ENCODE measurements around the gene FARS2.

DNA sequence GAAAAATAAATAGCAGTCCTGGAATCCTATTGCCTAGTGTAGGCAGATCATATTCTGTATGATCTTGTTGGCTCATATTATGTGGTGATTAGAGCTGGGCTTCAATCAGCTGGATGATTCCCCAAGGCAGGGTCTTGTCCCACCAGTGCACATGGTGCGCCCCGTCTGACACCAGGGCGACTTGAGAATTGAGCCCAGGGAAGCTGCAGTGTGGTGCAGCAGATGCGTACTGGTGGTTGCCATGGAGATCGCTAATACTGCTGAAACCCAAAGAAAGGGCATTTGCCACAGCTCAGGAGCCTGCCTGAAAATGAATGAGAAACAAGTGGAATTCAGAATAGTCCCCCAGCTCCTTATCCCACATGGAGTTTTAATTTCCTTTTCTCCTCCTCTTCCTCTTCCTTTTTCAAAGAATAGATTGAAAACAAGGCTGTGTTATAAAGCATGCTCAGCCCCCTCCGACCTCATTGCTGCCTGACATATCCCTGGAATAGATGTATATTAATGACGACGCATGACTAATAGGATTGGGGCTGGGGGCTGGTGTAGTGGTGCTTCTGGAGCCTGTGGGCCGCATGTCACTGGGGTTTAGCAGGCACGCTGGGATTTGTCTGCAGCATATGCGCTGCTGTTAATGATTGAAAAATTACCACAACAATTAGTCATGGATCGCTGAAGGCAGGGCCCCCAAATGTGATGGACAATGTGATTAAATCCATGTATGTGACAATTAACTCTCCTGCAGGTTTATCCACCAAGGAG, 210.5 kb downstream of the FARS2 start:
- TF ChIP-seq POLR2A (IDR thresholded peaks at IDR 0.05; ENCODE audit: low read length) = no peak
- no peak for TF ChIP-seq GATA1 (IDR thresholded peaks at IDR 0.05; ENCODE audit: low read depth, low read length)
